ENCODE data around the gene OTX1. TPM values are rescaled to one million over a fixed set of nuclear protein-coding genes. Genes with fewer than 3 reads are reported as not detected.

Gene OTX1
- total RNA-seq, 1 donor from 2014 or later = 0.10 TPM

- Mint-ChIP-seq H3K27me3 (ENCODE audit: low read depth) (peaks cover 79% of the 10 kb centered on the region), H3K9me3 (ENCODE audit: low read depth) (no peaks in the 10 kb centered on the region), H3K4me1 (ENCODE audit: low read depth) (peaks cover 44% of the 10 kb centered on the region), H3K4me3 (ENCODE audit: unreplicated experiment) (peak overlapping the region; percentile 50), H3K36me3 (ENCODE audit: low read depth) (peaks cover 11% of the 10 kb centered on the region), H3K27ac (ENCODE audit: unreplicated experiment) (no peak overlapping the region)
- DNase-seq (ENCODE audit: low spot score) = no peak
- no peak for TF ChIP-seq CTCF (IDR thresholded peaks at IDR 0.05)
Measured at GRCh38 chr2:63056107-63057050, 5.7 kb downstream of the OTX1 start.

GRCh38 chr2:63057249-63058143, 6.9 kb downstream of the OTX1 start:
- no peak overlapping the region for H3K4me3 Mint-ChIP-seq (ENCODE audit: unreplicated experiment)
- peaks cover 82% of the 10 kb centered on the region for H3K27me3 Mint-ChIP-seq (ENCODE audit: low read depth)
- no peak for DNase-seq (ENCODE audit: low spot score)
- peaks cover 3% of the 10 kb centered on the region for H3K9me3 Mint-ChIP-seq (ENCODE audit: low read depth)
- H3K27ac Mint-ChIP-seq (ENCODE audit: unreplicated experiment) = no peak overlapping the region
- TF ChIP-seq CTCF (IDR thresholded peaks at IDR 0.05) = no peak
- H3K4me1 Mint-ChIP-seq (ENCODE audit: low read depth) = peaks cover 44% of the 10 kb centered on the region
- H3K36me3 Mint-ChIP-seq (ENCODE audit: low read depth) = peaks cover 11% of the 10 kb centered on the region

DNA sequence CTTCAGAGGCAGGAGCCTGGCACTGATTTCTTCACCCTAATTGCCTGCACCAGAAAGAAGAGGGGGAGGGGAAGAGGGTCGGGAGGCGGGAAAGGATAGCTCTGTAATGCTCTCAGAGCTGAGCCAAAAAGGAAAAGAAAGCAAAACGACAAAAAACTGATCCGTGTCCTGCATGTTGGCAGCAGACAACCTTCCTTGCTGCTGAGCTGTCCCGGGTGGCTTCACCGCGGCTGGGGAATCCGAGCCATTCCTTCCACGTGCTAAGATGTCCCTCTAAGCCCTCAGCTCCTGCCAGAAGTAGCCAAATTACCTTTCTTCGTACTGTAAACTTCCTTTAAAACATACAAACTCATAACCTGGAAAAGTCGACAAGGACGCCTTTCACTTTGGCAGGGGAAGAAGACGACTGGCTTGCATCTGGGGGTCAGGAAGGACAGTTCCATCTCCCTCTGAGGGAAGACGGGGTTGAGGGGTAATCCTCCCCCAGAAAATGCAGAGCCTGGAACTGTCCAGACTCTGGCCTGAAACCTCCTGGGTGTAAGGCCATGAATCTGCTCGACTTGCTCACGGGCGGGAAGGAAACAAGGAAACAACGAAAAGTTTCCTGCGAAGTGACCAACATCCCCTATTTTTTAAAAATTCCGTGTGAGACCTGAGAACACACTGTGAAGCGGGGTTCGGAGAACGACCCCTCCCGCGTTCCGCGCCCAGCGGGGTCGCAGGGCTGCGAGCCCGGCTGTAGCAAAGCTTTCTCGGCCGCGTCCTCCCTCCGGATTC, 7.7 kb downstream of the OTX1 start:
- no peak for DNase-seq (ENCODE audit: low spot score)
- H3K27ac Mint-ChIP-seq (ENCODE audit: unreplicated experiment) = no peak overlapping the region
- TF ChIP-seq CTCF (IDR thresholded peaks at IDR 0.05) = no peak
- peaks cover 44% of the 10 kb centered on the region for H3K4me1 Mint-ChIP-seq (ENCODE audit: low read depth)
- peaks cover 79% of the 10 kb centered on the region for H3K27me3 Mint-ChIP-seq (ENCODE audit: low read depth)
- H3K4me3 Mint-ChIP-seq (ENCODE audit: unreplicated experiment) = no peak overlapping the region
- peaks cover 5% of the 10 kb centered on the region for H3K9me3 Mint-ChIP-seq (ENCODE audit: low read depth)
- peaks cover 13% of the 10 kb centered on the region for H3K36me3 Mint-ChIP-seq (ENCODE audit: low read depth)

GRCh38 chr2:63058921-63059792, 8.5 kb downstream of the OTX1 start:
- peaks cover 41% of the 10 kb centered on the region for H3K4me1 Mint-ChIP-seq (ENCODE audit: low read depth)
- H3K27ac Mint-ChIP-seq (ENCODE audit: unreplicated experiment) = no peak overlapping the region
- no peak overlapping the region for H3K4me3 Mint-ChIP-seq (ENCODE audit: unreplicated experiment)

More at GRCh38 chr2:63058921-63059792, 8.5 kb downstream of the OTX1 start:
- no peak for DNase-seq (ENCODE audit: low spot score)
- Mint-ChIP-seq H3K36me3 (ENCODE audit: low read depth) (peaks cover 13% of the 10 kb centered on the region), H3K9me3 (ENCODE audit: low read depth) (peaks cover 5% of the 10 kb centered on the region), H3K27me3 (ENCODE audit: low read depth) (peaks cover 77% of the 10 kb centered on the region)
- no peak for TF ChIP-seq CTCF (IDR thresholded peaks at IDR 0.05)
